H9 (cell line): Measurements from ENCODE around the gene ATP2B2. TPM values are rescaled to one million over a fixed set of nuclear protein-coding genes. Genes with fewer than 3 reads are reported as not detected.

Source experiments
- DNase-seq: peaks from one replicate; pipeline ENCODE4 v3.0.0-alpha.2; 2017
- H2AFZ ChIP-seq: one replicate; pipeline ENCODE4 v1.6.1; 2013; ENCODE audit warnings: mild to moderate bottlenecking, low read length, control low read depth, moderate library complexity
- H2AK5ac ChIP-seq: 2 replicates; pipeline ENCODE4 v1.6.1; 2013; ENCODE audit warnings: low read length, control low read depth, mixed read lengths; ENCODE audit not compliant: insufficient read length
- H2BK120ac ChIP-seq: one replicate; pipeline ENCODE4 v1.6.1; 2013; ENCODE audit warnings: low read depth, mild to moderate bottlenecking, low read length, control low read depth, inconsistent platforms; ENCODE audit not compliant: poor library complexity, severe bottlenecking
- H2BK12ac ChIP-seq: 2 replicates; pipeline ENCODE4 v1.6.1; 2013; ENCODE audit warnings: low read length, control low read depth, mixed read lengths, low read depth; ENCODE audit not compliant: insufficient read length
- H2BK15ac ChIP-seq: 2 replicates; pipeline ENCODE4 v1.6.1; 2013; ENCODE audit warnings: low read depth, low read length, control low read depth
- H2BK20ac ChIP-seq: one replicate; pipeline ENCODE4 v1.6.1; 2013; ENCODE audit warnings: low read depth, mild to moderate bottlenecking, low read length, control low read depth, inconsistent platforms; ENCODE audit not compliant: poor library complexity, severe bottlenecking
- H2BK5ac ChIP-seq: 2 replicates; pipeline ENCODE4 v1.6.1; 2013; ENCODE audit warnings: low read length, control low read depth, mixed read lengths; ENCODE audit not compliant: insufficient read length
- H3K14ac ChIP-seq: 2 replicates; pipeline ENCODE4 v1.6.1; 2013; ENCODE audit warnings: low read length, control low read depth; ENCODE audit not compliant: insufficient read depth
- H3K18ac ChIP-seq: 2 replicates; pipeline ENCODE4 v1.6.1; 2013; ENCODE audit warnings: low read depth, mild to moderate bottlenecking, mixed read lengths, low read length, control low read depth; ENCODE audit not compliant: insufficient read length
- H3K23ac ChIP-seq: 2 replicates; pipeline ENCODE4 v1.6.1; 2013; ENCODE audit warnings: low read length, control low read depth, mixed read lengths, low read depth; ENCODE audit not compliant: insufficient read length
- H3K23me2 ChIP-seq: 2 replicates; pipeline ENCODE4 v1.6.1; 2013; ENCODE audit warnings: low read depth, mild to moderate bottlenecking, mixed read lengths, low read length, control low read depth; ENCODE audit not compliant: insufficient read length, poor library complexity, severe bottlenecking
- H3K27ac ChIP-seq: 2 replicates; pipeline ENCODE4 v1.5.1; 2013; ENCODE audit warnings: low read length, control low read depth, mixed read lengths, low read depth; ENCODE audit not compliant: insufficient read length
- H3K27me3 ChIP-seq: 2 replicates; pipeline ENCODE4 v1.6.1; 2013; ENCODE audit warnings: low read length, control low read depth, inconsistent platforms; ENCODE audit not compliant: insufficient read depth
- H3K4ac ChIP-seq: 2 replicates; pipeline ENCODE4 v1.6.1; 2013; ENCODE audit warnings: low read depth, mild to moderate bottlenecking, control low read depth, inconsistent platforms, low read length, moderate library complexity
- H3K4me1 ChIP-seq: 2 replicates; pipeline ENCODE4 v1.6.1; 2013; ENCODE audit warnings: low read length, control low read depth, inconsistent platforms; ENCODE audit not compliant: insufficient read depth
- H3K4me2 ChIP-seq: 2 replicates; pipeline ENCODE4 v1.6.1; 2013; ENCODE audit warnings: low read length, control low read depth, mixed read lengths; ENCODE audit not compliant: insufficient read length, insufficient read depth
- H3K56ac ChIP-seq: 2 replicates; pipeline ENCODE4 v1.6.1; 2013; ENCODE audit warnings: low read depth, mild to moderate bottlenecking, mixed read lengths, low read length, control low read depth; ENCODE audit not compliant: insufficient read length
- H3K79me1 ChIP-seq: 2 replicates; pipeline ENCODE4 v1.6.1; 2013; ENCODE audit warnings: low read depth, mild to moderate bottlenecking, moderate library complexity, low read length, control low read depth, inconsistent platforms; ENCODE audit not compliant: insufficient read depth, poor library complexity, severe bottlenecking
- H3K79me2 ChIP-seq: 2 replicates; pipeline ENCODE4 v1.6.1; 2013; ENCODE audit warnings: low read length, control low read depth, inconsistent platforms; ENCODE audit not compliant: insufficient read depth
- H3K9ac ChIP-seq: 2 replicates; pipeline ENCODE4 v1.6.1; 2013; ENCODE audit warnings: low read length, control low read depth, mixed read lengths; ENCODE audit not compliant: insufficient read length; ENCODE audit errors: extremely low read depth
- H3K9me3 ChIP-seq: one replicate; pipeline ENCODE4 v1.6.1; 2013; ENCODE audit warnings: low read depth, low read length, inconsistent platforms; ENCODE audit not compliant: control insufficient read depth
- H3T11ph ChIP-seq: one replicate; pipeline ENCODE4 v1.6.1; 2013; ENCODE audit warnings: mild to moderate bottlenecking, low read length, control low read depth, inconsistent platforms
- H4K20me1 ChIP-seq: one replicate; pipeline ENCODE4 v1.6.1; 2013; ENCODE audit not compliant: control insufficient read depth, insufficient read length, insufficient read depth
- H4K5ac ChIP-seq: 2 replicates; pipeline ENCODE4 v1.6.1; 2013; ENCODE audit warnings: low read depth, mild to moderate bottlenecking, mixed read lengths, low read length, control low read depth; ENCODE audit not compliant: insufficient read length
- H4K8ac ChIP-seq: replicated peaks from 2 replicates; pipeline ENCODE4 v1.6.1; 2013; ENCODE audit warnings: low read length, control low read depth, mixed read lengths, low read depth; ENCODE audit not compliant: insufficient read length
- H4K91ac ChIP-seq: 2 replicates; pipeline ENCODE4 v1.6.1; 2013; ENCODE audit warnings: low read depth, mild to moderate bottlenecking, moderate library complexity, mixed read lengths, low read length, control low read depth; ENCODE audit not compliant: insufficient read length
- H3K27ac Mint-ChIP-seq, 3 experiments: 2 replicates in 2 of 3; 3 replicates in 1 of 3; pipeline ENCODE4 v1.8.0; 2020 to 2021; ENCODE audit warnings: mixed read lengths in 3 of 3, mild to moderate bottlenecking in 1 of 3, moderate library complexity in 1 of 3
- H3K27me3 Mint-ChIP-seq: 2 replicates; pipeline ENCODE4 v1.8.0; 2021; ENCODE audit warnings: low read depth, mild to moderate bottlenecking, moderate library complexity, mixed read lengths
- H3K36me3 Mint-ChIP-seq, 3 experiments: 2 replicates in 2 of 3; 3 replicates in 1 of 3; pipeline ENCODE4 v1.8.0; 2020 to 2021; ENCODE audit warnings: low read depth in 3 of 3, mixed read lengths in 3 of 3; ENCODE audit not compliant: insufficient read depth in 1 of 3
- H3K4me1 Mint-ChIP-seq, 2 experiments: 2 replicates each; pipeline ENCODE4 v1.8.0; 2020; ENCODE audit warnings: mixed read lengths in 2 of 2
- H3K4me3 Mint-ChIP-seq, 2 experiments: 2 replicates in 1 of 2; 3 replicates in 1 of 2; pipeline ENCODE4 v1.8.0; 2020 to 2021; ENCODE audit warnings: mild to moderate bottlenecking in 2 of 2, mixed read lengths in 2 of 2, moderate library complexity in 1 of 2
- H3K9me3 Mint-ChIP-seq, 2 experiments: 2 replicates in 1 of 2; 3 replicates in 1 of 2; pipeline ENCODE4 v1.8.0; 2020; ENCODE audit warnings: mild to moderate bottlenecking in 2 of 2, mixed read lengths in 2 of 2, moderate library complexity in 1 of 2
- WGBS: extraction: QIAGEN DNeasy Blood & Tissue Kit; methylation state at CpG from one replicate; pipeline ENCODE4 v1.1.7; 2013; ENCODE audit warnings: missing lambda C conversion rate, low lambda C conversion rate, mixed read lengths; ENCODE audit not compliant: insufficient read length; ENCODE audit errors: extremely low coverage; 5-methylcytosine and 5-hydroxymethylcytosine counted together
- total RNA-seq: library from RNA; stranded (reverse); gene quantifications from 2 replicates; pipeline ENCODE4 v1.2.1, GENCODE V29; 2021
- TF ChIP-seq, protein P1 (sequence below): fragments of 200-600 bp; sonication (generic); conservative IDR thresholded peaks from 3 replicates; pipeline ENCODE4 v1.8.0; 2021; ENCODE audit warnings: antibody characterized with exemption, mild to moderate bottlenecking

The ATP2B2 gene
- total RNA-seq, 1 experiment from 2014 or later: 0.33 TPM

DNA sequence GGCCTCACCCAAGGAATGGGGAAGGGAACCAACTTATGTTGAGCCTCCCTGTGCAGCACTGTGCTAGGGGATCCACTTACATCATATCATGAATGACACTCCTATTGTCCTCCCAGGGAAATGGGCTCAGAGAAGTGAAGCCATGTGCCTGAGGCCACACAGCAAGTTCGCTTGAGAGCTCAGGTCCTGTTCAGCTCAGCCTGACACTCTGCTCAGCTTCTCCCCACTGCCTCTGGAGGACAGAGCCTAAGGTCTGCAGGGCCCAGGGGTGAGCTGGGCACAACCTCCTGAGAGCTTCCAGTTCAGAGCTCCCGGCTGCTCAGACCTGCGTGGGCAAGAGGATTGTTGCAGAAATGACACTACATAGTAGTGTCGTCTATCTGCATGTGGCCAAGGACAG, 108.5 kb downstream of the ATP2B2 start:
- Histone ChIP-seq H3K18ac (no peak overlapping the region), H3K27ac (no peak overlapping the region), H3T11ph (no peak overlapping the region)

More for the DNA sequence above, 108.5 kb downstream of the ATP2B2 start:
- H3K9me3 Mint-ChIP-seq: no peaks in the 10 kb centered on the region
- Histone ChIP-seq H4K91ac (no peak overlapping the region), H3K23me2 (no peaks in the 10 kb centered on the region), H2AFZ (no peak overlapping the region), H3K79me1 (no peaks in the 10 kb centered on the region), H2AK5ac (no peak overlapping the region), H4K5ac (no peak overlapping the region), H2BK20ac (no peak overlapping the region), H3K9me3 (no peaks in the 10 kb centered on the region), H3K4me1 (peaks cover 15% of the 10 kb centered on the region), H3K14ac (no peak overlapping the region; the same call in 1 of the 2 replicates), H3K4ac (no peak overlapping the region), H3K4me2 (no peak overlapping the region), H2BK120ac (no peak overlapping the region), H3K27me3 (no peaks in the 10 kb centered on the region), H4K8ac (no peak overlapping the region), H4K20me1 (no peaks in the 10 kb centered on the region), H3K79me2 (no peaks in the 10 kb centered on the region), H2BK15ac (no peak overlapping the region), H3K23ac (no peak overlapping the region), H3K9ac (no peak overlapping the region), H3K56ac (no peak overlapping the region), H2BK5ac (no peak overlapping the region), H2BK12ac (no peak overlapping the region)
- no peak overlapping the region for H3K27ac Mint-ChIP-seq
- H3K27me3 Mint-ChIP-seq: peaks cover 3% of the 10 kb centered on the region
- no CpG with 5 or more reads among the region's 4 CpGs for WGBS
- DNase-seq: no peak
- TF ChIP-seq, protein P1, sequence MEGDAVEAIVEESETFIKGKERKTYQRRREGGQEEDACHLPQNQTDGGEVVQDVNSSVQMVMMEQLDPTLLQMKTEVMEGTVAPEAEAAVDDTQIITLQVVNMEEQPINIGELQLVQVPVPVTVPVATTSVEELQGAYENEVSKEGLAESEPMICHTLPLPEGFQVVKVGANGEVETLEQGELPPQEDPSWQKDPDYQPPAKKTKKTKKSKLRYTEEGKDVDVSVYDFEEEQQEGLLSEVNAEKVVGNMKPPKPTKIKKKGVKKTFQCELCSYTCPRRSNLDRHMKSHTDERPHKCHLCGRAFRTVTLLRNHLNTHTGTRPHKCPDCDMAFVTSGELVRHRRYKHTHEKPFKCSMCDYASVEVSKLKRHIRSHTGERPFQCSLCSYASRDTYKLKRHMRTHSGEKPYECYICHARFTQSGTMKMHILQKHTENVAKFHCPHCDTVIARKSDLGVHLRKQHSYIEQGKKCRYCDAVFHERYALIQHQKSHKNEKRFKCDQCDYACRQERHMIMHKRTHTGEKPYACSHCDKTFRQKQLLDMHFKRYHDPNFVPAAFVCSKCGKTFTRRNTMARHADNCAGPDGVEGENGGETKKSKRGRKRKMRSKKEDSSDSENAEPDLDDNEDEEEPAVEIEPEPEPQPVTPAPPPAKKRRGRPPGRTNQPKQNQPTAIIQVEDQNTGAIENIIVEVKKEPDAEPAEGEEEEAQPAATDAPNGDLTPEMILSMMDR: no peak
- no peak overlapping the region for H3K4me3 Mint-ChIP-seq
- peaks cover 38 to 41% of the 10 kb centered on the region in 2 experiments for H3K4me1 Mint-ChIP-seq
- H3K36me3 Mint-ChIP-seq: no peaks in the 10 kb centered on the region
